Neuron (in vitro differentiated cells): Measurements from ENCODE around the gene TEC.
"Not testable (repeated sequence)": the region's sequence is repeated elsewhere in the genome, so short reads cannot be mapped to it uniquely, and the experiment has no call there.

Experiments
- H2AFZ ChIP-seq: one replicate; pipeline ENCODE4 v1.6.1; 2013; ENCODE audit warnings: low read depth, mild to moderate bottlenecking, inconsistent platforms, low read length, moderate library complexity
- H3K27me3 ChIP-seq: one replicate; pipeline ENCODE4 v1.6.1; 2013; ENCODE audit warnings: low read length; ENCODE audit not compliant: insufficient read depth
- H3K36me3 ChIP-seq: one replicate; pipeline ENCODE4 v1.6.1; 2013; ENCODE audit warnings: low read length; ENCODE audit not compliant: insufficient read depth
- H3K4me1 ChIP-seq: one replicate; pipeline ENCODE4 v1.6.1; 2013; ENCODE audit warnings: low read length; ENCODE audit not compliant: insufficient read depth
- H3K4me3 ChIP-seq: 2 replicates; pipeline ENCODE4 v1.5.1; 2013; ENCODE audit warnings: mild to moderate bottlenecking, low read length, moderate library complexity
- H3K9me3 ChIP-seq: one replicate; pipeline ENCODE4 v1.6.1; 2013; ENCODE audit warnings: low read length

The TEC gene

DNA sequence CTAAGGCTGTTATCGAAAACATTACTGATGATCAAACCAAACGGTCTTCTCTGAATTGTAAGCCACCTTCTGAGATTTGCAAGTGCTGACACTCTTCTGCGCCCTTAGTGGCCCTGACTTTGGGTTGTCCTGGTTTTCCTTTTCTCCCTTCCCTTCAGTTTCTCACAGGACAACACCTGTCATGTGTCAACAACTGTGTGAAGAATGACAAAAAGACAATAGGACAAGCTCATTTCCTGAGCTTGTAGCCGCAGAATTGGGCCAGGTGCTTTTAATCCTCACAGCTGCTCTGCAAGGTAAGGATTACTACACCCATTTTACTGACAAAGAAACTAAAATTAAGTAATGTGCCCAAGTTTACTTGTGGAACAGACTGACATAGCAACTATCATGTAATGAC lies 90.7 kb downstream of the TEC start:
- Histone ChIP-seq H3K36me3 (no peaks in the 10 kb centered on the region), H3K4me3 (no peak overlapping the region)

GRCh38 chr4:48175806-48176205 lies 93.8 kb downstream of the TEC start:
- no peaks in the 10 kb centered on the region for H3K36me3 ChIP-seq
- H3K9me3 ChIP-seq = no peaks in the 10 kb centered on the region
- H2AFZ ChIP-seq = no peak overlapping the region
- H3K27me3 ChIP-seq = no peaks in the 10 kb centered on the region
- no peak overlapping the region for H3K4me3 ChIP-seq
- H3K4me1 ChIP-seq = no peaks in the 10 kb centered on the region

More for the DNA sequence above, 90.7 kb downstream of the TEC start:
- H3K4me1 ChIP-seq = no peaks in the 10 kb centered on the region
- no peak overlapping the region for H2AFZ ChIP-seq
- no peaks in the 10 kb centered on the region for H3K27me3 ChIP-seq
- H3K9me3 ChIP-seq = no peaks in the 10 kb centered on the region

- Histone ChIP-seq H2AFZ (no peak overlapping the region), H3K9me3 (no peaks in the 10 kb centered on the region), H3K4me1 (no peaks in the 10 kb centered on the region), H3K4me3 (no peak overlapping the region), H3K36me3 (no peaks in the 10 kb centered on the region), H3K27me3 (no peaks in the 10 kb centered on the region)
These were observed 94.3 kb downstream of the TEC start for GRCh38 chr4:48175328-48175727.

DNA sequence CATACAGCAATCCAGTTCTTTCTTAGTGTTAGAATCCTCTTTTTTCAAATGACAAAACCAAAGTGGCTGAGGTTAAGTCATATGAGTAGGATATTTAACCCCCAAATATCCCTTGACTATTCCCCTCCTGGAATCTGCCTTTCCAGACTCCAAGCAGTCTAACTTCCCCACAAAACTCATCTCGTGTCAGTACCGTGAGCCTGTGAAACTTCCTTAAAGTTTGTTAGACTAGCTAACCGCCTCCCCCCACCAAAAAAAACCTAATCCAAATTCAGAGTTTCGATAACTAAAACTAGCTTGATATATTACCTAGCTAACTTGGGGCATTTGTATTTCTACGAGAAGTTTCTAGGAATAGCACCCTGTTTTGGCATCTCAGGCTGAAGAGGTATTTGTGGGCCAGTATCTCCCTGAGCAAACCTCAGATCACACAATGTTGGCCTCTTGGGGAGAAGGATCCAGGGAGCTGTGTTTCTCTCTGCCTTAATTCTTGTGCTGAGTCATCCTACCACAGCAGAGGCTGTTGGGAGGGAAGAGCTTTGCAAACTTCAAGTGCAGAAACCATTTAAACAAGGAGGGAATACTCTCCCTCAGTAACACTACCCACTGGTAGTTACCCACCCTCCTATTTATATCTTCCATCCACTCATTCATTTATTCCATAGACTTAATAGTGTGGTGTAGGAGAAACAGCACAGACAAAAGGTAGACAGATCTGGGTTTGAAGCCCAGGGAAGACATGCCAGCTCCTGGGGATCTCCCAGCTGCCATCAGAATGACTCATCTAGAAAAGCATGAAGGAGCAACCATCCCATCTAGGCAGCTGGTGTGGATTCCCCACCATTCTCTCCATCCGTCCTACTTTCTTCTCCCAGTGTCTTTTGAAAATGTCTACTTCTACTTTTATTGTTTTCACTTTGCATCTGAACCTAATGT lies 96.3 kb downstream of the TEC start:
- no peak overlapping the region for H3K4me3 ChIP-seq
- no peaks in the 10 kb centered on the region for H3K36me3 ChIP-seq
- H3K27me3 ChIP-seq = no peaks in the 10 kb centered on the region
- H2AFZ ChIP-seq = no peak overlapping the region
- no peaks in the 10 kb centered on the region for H3K9me3 ChIP-seq
- no peaks in the 10 kb centered on the region for H3K4me1 ChIP-seq

DNA sequence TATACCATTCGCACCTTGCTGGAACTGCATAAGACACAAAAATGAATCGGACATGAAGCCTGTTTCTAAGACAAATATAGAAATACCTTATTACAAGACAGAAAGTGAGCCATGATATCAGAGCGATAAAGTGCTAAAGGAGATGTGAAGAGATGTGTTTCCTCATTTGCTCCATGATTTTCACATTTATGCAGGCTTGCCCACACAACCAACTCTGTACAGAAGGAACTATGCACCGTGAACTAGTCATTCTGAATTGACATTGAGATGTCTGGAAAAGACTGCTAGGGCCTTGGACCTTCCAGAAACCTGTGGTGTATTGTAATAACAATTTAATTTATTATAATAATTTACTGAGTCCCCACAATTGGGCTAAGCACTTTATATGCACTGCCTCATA lies 97.0 kb downstream of the TEC start:
- H3K9me3 ChIP-seq = no peaks in the 10 kb centered on the region
- no peak overlapping the region for H3K4me3 ChIP-seq
- no peaks in the 10 kb centered on the region for H3K36me3 ChIP-seq

GRCh38 chr4:48169636-48170035 lies 100.0 kb downstream of the TEC start:
- Histone ChIP-seq H2AFZ (no peak overlapping the region), H3K36me3 (no peaks in the 10 kb centered on the region), H3K4me1 (no peaks in the 10 kb centered on the region), H3K4me3 (no peak overlapping the region), H3K27me3 (no peaks in the 10 kb centered on the region), H3K9me3 (no peaks in the 10 kb centered on the region)

More for the DNA sequence above, 97.0 kb downstream of the TEC start:
- Histone ChIP-seq H3K27me3 (no peaks in the 10 kb centered on the region), H2AFZ (no peak overlapping the region), H3K4me1 (no peaks in the 10 kb centered on the region)

DNA sequence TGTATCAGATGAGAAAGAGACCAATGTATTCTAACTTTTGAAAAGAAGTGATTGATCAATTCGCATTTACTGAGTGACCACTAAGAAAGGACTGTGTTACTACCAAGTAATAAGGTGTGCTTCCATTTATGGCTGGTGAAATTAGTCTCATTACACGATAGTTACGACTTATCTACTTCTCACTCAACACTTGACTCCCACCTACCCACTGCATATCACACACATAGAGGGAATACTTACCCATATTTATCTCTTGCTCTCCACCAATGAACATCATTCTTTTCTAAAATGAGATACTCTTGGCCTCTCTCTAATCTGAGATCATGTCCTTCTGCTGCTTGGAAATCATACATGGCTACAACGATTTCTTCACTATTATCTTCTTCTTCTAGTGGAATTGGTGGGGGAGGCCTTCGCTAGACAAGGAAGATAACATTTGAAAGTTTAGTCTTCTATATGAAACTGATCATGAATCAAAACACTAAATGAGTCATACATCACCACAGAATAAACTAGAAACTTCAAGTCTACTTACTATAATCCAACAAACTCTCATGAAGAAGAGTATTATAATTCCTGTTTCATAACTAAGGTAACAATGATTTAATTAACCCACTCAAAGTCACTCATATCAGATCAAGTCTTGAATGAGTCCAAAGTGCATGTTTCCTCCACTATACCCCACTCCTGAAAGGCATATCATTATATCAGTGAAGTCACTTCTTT lies 101.9 kb downstream of the TEC start:
- no peak overlapping the region for H2AFZ ChIP-seq
- H3K4me1 ChIP-seq = no peaks in the 10 kb centered on the region
- H3K36me3 ChIP-seq = no peaks in the 10 kb centered on the region
- no peaks in the 10 kb centered on the region for H3K9me3 ChIP-seq
- H3K4me3 ChIP-seq = no peak overlapping the region
- no peaks in the 10 kb centered on the region for H3K27me3 ChIP-seq

GRCh38 chr4:48164561-48164960 lies 105.1 kb downstream of the TEC start:
- not testable (repeated sequence) for H2AFZ ChIP-seq, H3K4me1 ChIP-seq, H3K4me3 ChIP-seq, H3K27me3 ChIP-seq, H3K9me3 ChIP-seq, H3K36me3 ChIP-seq

DNA sequence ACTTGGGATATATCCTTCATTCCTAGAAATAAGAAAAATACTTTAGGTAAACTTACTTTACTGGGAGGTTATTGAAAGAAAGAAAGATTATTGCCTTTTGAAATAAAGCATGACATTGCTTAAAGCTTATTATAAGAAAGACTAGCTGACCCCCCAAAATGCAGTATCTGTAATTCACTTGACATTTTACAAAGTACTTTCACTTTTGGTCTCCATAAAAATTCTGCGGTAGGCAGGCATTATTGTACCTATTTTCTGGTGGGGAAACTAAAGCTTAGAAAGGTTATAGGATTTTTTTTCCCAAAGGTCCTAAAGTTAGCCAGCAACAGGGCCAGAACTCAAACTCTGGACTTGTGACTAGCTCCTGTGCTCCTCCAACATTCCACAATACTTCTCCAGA lies 105.9 kb downstream of the TEC start:
- no peaks in the 10 kb centered on the region for H3K27me3 ChIP-seq
- no peak overlapping the region for H2AFZ ChIP-seq
- no peaks in the 10 kb centered on the region for H3K4me1 ChIP-seq
- no peaks in the 10 kb centered on the region for H3K9me3 ChIP-seq
- no peak overlapping the region for H3K4me3 ChIP-seq
- no peaks in the 10 kb centered on the region for H3K36me3 ChIP-seq

DNA sequence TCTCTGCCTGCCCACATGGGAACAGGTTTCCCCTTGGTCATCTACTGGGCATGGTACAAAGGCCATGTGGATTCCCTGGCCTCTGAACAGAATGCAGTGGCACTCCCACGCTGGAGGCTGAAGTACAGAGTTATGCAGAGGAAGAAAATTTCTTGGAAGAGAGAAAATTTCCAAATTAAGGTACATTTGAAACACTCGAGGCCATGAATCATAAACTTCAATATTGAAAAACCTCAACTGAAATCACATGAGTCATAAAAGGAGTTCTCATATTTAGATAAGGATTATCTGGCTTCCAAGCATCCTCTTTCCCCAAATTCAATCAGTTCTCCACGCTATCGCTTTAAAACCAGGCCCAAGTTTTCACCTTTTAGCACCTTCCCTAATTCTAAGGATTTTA lies 107.5 kb downstream of the TEC start:
- Histone ChIP-seq H3K4me3 (no peak overlapping the region), H3K27me3 (no peaks in the 10 kb centered on the region), H3K36me3 (no peaks in the 10 kb centered on the region), H3K9me3 (no peaks in the 10 kb centered on the region), H2AFZ (no peak overlapping the region), H3K4me1 (no peaks in the 10 kb centered on the region)

DNA sequence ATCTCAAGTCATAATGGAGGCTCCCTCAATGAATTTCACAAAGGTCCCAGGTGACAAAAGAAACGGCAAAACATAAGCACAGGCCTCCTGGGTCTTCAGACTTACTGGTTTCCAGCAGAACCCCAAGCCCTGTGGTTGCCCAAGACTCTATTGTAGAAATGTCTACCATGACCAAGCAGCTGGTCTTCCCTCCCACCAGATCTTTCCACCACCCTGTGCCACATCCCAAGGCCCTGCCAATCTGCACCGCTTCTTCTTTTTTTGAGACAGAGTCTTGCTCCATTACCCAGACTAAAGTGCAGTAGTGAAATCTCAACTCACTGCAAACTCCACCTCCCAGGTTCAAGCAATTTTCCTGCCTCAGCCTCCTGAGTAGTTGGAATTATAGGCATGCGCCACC lies 112.4 kb downstream of the TEC start:
- Histone ChIP-seq H3K27me3 (no peaks in the 10 kb centered on the region), H3K36me3 (no peaks in the 10 kb centered on the region), H2AFZ (no peak overlapping the region), H3K9me3 (no peaks in the 10 kb centered on the region), H3K4me1 (no peaks in the 10 kb centered on the region), H3K4me3 (no peak overlapping the region)

- Histone ChIP-seq H3K4me3 (no peak overlapping the region), H3K4me1 (no peaks in the 10 kb centered on the region), H3K36me3 (no peaks in the 10 kb centered on the region), H3K27me3 (no peaks in the 10 kb centered on the region), H3K9me3 (no peaks in the 10 kb centered on the region), H2AFZ (no peak overlapping the region)
These were observed 113.2 kb downstream of the TEC start for GRCh38 chr4:48156423-48156822.

GRCh38 chr4:48153791-48154550 lies 115.7 kb downstream of the TEC start:
- no peaks in the 10 kb centered on the region for H3K9me3 ChIP-seq
- no peak overlapping the region for H3K4me3 ChIP-seq

More at GRCh38 chr4:48153791-48154550, 115.7 kb downstream of the TEC start:
- H3K4me1 ChIP-seq = no peaks in the 10 kb centered on the region
- H3K27me3 ChIP-seq = no peaks in the 10 kb centered on the region
- H2AFZ ChIP-seq = no peak overlapping the region
- no peaks in the 10 kb centered on the region for H3K36me3 ChIP-seq
